ENCODE measurements around the gene LANCL2.
A peak's percentile ranks its signal among the peaks of the same experiment; 100 is the strongest.

LANCL2 gene

DNA sequence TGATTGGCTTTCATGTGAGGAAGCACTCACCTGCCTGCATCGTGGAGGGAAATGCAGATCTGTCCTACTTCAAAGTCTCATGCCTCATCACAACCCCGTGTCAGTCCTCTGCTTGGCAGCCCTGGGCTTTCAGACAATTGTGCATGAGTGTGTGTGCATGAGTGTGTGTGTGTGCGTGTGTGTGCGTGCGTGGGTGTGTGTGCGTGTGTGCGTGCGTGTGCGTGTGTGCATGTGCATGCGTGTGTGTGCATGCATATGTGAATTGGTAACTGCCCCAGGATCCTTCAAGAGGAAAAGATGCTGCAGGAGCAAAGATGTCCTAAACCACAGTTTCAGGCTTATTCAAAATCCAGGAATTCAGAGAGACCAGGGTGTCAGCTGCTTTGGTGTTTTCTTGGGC, 71.3 kb downstream of the LANCL2 start:
- no peak for DNase-seq

GRCh38 chr7:55437375-55437774, 72.2 kb downstream of the LANCL2 start:
- no peak for DNase-seq

DNA sequence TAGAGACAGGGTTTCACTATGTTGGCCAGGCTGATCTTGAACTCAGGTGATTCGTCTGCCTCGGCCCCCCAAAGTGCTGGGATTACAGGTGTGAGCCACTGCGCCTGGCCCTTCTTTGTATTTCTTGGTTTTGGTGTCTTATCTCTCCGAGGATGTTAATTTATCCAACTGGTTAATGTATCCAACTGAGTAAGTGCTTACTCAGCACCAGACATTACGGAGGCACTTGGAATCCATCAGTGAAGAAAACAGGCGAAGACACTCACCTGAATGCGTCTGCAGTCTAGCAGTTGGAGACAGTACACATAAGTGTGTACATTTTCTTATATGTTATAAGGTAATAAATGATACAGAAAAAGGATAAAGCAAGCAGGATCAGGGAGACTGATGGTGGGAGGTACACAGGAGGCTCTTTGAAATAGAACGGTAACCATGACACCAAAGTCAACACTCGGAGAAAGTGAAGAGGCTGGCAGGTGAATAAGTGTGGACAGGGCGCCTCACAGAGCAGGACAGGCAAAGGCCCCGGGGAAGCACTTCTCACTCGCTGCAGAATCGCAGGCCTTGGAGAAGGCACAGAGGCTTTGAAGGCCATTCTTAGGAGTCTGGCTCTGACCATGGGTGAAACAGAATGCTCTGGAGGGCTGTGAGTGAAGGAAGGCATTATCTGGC, 73.1 kb downstream of the LANCL2 start:
- no peak for DNase-seq

DNA sequence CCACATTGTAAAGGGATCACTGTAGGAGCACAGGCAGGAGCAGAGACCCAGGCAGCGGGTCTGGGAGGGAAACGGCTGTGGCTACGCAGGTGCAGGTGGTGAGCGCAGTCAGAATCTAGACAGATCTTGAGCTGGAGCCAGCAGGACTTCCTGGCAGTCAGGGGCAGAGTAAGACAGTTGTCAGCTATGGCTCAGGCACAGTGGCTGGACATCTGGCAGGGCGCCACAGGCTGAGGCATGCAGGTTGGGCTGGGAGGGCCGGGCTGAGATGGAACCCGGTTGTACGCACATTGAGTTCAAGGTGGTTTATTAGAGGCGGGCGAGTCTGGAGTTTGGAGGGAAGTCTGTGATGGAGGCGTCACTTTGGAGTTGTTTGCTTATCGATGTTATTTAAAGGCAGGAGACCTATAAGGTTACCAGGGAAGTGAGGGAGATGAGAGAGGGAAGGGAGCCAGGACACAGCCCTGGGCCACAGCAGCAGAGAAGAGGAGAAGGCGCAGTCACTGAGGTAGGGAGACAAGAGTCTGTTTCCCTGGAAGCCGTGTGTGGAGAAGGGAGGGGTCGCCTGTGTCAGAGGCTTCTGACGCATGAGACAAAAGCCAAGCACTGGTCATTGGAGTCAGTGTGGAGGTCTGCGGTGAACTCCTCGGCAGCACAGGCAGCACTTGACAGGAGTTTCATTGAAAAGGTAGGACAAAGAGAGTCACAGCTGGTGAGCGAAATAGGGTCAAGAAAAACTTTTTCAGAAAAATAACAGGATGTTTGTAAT, 73.8 kb downstream of the LANCL2 start:
- no peak for DNase-seq

DNA sequence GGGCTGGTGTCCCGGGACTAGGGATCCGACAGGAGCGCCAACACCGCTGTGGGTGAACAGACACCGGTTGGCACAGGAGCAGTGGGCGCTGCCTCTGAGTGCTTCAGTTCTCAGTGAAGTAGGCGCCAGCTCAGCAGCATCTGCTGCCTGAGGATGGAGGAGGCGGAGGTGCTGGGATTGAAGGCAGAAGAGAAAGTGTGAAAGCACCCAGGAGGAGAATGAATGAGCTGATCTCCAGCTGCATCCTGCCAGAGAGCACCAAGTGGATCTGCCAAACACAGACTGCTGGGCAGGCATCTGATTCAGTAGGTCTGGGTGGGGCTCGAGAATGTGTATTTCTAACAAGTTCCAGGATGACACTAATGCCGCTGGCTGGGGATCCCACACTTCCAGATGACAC, 74.5 kb downstream of the LANCL2 start:
- DNase-seq = peak in 6 of 51 donors; percentile 15 to 90 (median 43)

- DNase-seq = no peak
Observed at GRCh38 chr7:55440040-55440690, 75.0 kb downstream of the LANCL2 start.

DNA sequence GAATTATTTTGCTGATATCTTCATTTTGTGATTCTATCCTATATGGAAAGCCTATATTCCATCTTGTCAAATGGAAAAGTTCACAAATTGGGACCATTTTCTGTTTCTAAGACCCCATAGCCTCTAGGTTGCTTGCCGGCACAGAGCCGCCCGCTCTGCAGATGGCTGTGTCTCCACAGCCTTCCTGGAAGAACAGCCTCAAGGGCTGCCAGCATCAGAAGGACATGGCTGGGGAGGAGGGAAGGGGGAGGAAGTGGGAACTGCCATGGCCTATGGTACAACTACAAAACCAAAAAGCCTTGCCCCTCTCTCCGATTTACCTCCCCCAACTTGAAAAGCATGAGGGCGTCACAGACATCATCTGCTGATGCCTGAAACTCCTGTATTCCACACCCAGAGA, 75.9 kb downstream of the LANCL2 start:
- no peak for DNase-seq

DNA sequence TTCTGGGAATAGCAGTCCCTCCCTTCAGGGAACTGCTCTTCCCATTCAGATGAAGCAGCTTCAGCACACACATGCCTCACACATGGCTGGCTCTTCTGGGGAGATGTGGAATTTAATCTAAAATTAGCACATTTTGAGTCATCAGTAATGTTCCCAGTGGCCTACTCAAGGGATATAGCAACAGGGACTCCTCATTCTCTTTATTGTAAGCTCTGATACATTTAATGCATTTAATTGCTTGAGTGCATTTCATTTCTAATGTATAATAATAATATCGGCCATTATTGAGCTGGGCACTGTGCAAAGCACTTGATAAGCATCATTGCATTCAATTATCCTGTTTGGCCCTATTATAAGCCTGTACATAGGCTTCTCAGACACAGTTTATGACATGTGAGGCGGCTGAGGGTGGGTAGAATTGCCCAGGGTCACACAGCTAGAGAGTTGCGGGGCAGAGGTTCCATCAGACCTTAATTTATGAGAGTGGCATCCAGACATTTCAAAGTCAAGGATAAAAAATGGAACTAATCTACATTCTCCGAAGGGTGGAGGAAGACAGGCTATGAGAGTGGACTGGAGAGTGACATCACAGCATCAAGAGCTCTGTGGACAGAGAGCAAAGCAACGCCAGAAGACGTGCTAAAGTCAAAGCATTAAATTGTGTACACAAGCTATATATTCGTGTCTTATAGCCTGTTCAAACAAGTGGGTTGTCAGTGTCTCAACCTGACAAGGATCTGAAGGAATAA, 76.8 kb downstream of the LANCL2 start:
- DNase-seq = peak in 1 of 51 donors; percentile 19

GRCh38 chr7:55444786-55445185, 79.6 kb downstream of the LANCL2 start:
- no peak for DNase-seq

- DNase-seq = no peak
Observed at GRCh38 chr7:55448526-55448925, 83.4 kb downstream of the LANCL2 start.

GRCh38 chr7:55449205-55449991, 84.3 kb downstream of the LANCL2 start:
- DNase-seq = no peak

GRCh38 chr7:55449992-55450535, 84.9 kb downstream of the LANCL2 start:
- no peak for DNase-seq

GRCh38 chr7:55452971-55453370, 87.8 kb downstream of the LANCL2 start:
- no peak for DNase-seq

DNA sequence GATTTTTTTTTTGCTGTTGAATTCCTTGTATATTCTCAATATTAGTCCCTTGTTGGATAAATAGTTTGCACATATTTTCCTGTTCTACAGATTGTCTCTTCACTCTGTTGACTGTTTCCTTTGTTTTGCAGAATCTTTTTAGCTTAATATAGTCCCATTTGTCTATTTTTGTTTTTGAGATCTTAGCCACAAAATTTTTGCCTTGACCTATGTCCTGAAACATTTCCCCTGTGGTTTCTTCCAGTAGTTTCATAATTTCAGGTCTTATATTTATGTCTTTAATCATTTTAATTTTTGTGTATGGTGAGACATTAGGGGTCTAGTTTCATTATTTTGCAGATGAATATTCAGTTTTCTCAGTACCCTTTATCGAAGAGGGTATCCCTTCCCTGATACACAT, 92.7 kb downstream of the LANCL2 start:
- no peak for DNase-seq

- no peak for DNase-seq
Observed at GRCh38 chr7:55458351-55458750, 93.2 kb downstream of the LANCL2 start.

DNA sequence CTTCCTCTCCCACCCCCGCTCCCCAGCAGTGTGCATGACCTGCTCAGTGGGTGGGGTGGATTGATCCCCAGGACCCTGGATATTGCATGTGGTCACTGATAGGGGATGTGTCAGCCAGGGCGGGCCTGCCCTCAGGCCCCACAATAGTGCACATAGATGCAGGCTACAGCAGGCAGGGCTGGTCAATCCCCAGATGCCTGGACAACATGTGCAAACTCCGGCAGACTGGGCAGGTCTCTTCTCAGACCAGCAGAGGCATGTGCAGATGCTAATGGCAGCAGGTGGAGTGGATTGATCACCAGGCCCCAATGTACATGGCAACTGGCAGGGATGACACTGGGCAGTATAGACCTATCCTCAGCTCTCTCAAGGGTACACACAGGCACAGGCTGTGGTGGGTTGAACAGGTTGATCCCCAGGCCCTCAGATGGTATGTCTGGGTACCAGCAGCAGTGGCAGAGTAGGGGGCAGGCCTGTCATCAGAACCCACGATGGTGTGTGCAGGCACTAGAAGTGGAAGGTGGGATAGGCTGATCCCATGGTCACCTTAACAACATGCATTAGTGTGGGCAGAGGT, 98.6 kb downstream of the LANCL2 start:
- no peak for DNase-seq

- no peak for DNase-seq
Observed at GRCh38 chr7:55464422-55464821, 99.3 kb downstream of the LANCL2 start.

DNA sequence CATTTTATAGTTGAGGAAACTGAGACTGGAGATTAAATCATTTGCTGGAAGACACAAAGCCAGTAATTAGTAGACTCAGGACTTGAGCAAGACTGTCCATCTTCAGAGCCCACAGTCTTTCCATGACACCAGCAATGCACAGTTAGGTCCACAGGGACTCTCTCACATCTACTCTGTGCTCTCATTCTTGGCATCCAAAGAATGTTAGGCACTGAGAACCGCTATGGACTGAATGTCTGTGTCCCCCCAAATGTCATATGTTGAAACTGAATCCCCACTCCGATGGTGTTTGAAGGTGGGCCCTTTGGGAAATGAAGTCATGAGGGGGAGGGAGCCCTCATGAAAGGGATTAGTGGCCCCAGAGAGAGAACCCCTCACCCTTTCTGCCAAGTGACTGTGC, 100.6 kb downstream of the LANCL2 start:
- no peak for DNase-seq

DNA sequence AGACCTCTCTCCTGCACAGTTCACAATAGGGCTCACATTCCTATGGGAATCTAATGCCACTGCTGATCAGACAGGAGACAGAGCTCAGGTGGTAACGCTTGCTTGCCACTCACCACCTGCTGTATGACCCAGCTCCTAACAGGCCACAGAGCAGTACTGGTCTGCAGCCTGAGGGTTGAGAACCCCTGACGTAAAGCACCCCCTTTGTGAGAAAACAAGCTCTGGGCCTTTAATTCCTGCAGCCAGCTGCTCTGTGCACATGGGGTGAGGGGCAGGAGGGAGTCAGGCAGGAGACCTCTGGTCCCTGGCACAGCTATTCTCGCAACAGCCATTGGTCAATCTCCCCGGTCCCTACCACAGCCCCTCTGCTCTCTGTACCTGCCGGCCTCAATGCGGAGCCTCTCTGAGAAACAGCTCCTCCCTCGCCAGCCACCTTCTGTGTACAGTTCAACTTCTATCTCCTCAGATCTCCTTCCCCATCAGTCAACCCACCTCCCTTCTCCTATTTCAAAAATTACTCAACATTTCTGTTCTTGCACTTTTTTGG, 102.0 kb downstream of the LANCL2 start:
- DNase-seq = no peak

DNA sequence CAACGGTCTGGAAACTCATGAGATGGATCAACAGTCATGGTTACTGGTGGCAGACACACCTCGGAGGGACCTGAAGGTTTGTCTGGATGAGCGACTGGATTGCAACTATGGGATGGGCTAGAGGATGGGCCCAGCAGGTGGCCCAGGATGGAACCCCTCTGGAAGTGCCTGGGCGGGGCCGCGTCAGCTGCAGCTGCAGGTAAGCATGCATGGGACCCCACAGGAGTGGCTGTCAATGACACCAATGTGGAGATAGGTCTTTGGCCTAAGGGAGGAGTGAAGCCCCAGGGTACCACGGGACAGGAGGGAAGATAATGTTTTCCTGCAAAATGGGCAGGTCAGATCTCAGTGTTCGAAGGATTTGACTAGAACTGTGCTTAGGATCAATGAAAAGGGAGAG, 103.4 kb downstream of the LANCL2 start:
- DNase-seq = no peak
